GM18909 (cell line): ENCODE measurements around the gene AGAP1.
"Not testable (repeated sequence)": the region's sequence is repeated elsewhere in the genome, so short reads cannot be mapped to it uniquely, and the experiment has no call there.

Experiments used
- ATAC-seq: cut with Tn5 transposase; IDR thresholded peaks from one replicate; pipeline ENCODE4 v1.9.1; 2021; ENCODE audit warnings: mild to moderate bottlenecking; ENCODE audit not compliant: unreplicated experiment, poor library complexity

AGAP1 gene

DNA sequence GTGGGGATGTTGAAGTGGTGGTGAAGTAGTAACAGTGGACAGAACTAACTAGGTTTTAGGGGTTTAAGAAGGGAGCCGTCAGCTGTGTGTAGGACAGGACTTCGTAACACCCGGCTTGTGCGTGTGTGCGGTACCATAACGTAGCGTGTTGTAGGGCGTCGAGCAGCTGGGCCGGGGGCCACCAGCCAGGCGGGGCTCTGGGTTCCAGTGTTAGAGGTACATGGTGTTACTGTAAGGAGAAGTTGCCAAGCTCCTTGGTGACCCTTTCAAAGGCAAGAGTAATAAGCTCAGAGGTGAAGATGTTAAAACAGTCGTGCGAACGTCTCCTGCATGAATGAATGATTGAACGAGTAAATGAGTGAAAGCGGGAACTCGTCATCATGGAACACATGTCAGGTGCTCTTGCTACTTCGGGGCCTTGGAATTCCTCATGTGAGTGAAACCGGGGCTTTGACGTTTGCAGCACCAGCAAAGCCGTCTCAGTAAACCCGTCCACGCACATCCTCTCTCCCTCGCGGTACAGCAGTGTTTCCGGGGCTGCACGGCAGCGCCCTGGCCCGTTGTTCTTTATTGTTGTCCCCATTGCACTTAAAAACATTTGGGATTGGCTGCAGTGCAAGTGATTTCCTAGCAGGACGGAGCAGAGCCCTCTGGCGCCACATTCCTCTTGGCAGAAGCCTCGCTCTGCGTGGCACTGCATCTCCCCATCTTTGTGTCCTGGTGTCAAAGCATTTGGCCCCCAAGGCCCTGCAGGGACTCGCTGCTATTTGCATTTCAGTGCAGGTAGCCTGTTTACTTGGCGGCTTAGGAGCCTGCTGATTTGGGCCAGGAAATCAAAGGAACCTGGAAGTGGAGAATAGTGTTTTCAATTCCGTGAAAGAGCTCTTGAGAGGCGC, 559.3 kb downstream of the AGAP1 start:
- no peak for ATAC-seq

DNA sequence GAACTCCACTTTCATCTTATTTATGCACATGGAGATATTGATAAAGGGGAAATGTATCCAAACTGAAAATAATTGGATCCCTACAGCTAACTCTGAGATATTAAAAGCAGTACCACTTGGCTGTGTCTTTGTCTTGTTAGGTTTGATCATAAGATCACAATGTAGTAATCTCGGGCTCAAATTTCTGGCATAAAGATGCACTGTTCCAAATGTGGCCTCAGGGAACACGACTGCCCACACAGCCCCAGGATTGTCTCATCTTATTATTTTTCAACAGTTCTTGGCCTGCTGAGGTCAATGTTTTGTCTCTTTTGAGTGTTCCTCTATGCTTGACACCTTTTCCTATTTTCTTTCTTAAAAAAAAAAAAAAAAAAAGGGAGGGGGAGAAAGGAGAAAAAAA, 560.3 kb downstream of the AGAP1 start:
- no peak for ATAC-seq

GRCh38 chr2:236054621-236055305, 560.9 kb downstream of the AGAP1 start:
- no peak for ATAC-seq

DNA sequence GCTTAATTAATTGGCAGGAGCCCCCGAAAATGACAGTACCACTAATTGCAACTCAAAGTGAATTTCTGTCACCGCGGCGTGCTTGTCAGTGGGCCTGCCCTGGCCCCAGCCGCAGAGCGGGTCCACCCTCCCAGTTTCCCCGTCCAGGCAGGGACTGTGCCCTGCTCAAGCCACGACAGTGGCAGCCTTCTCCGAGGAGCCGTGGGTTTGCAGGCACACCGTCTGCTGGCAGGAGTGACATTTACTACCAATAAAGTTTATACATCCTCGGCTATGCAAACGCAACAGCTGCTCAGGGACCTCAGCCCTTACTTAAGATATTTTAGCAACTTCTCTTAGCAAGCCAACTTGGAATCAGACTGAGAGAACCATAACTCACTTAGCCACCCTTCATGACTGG, 561.6 kb downstream of the AGAP1 start:
- ATAC-seq: no peak

DNA sequence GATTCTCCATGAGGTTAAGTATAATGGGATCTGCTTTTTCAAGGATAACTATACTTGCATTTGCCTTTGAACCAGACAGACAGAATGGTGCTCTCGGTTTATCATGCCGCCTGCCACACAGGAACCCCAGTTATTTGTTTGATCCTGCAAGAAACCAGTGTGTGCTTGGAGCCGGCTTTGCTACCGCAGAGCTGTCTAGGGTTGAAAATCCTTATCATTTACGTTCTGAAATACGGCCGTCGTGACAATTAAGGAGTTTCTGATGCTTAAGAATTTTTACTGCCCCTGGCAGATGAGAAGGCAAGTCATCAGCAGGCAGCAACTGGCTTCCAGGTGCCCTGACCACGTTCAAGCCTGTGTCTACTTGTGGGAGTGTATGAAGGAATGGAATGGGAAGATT, 562.3 kb downstream of the AGAP1 start:
- ATAC-seq: no peak

DNA sequence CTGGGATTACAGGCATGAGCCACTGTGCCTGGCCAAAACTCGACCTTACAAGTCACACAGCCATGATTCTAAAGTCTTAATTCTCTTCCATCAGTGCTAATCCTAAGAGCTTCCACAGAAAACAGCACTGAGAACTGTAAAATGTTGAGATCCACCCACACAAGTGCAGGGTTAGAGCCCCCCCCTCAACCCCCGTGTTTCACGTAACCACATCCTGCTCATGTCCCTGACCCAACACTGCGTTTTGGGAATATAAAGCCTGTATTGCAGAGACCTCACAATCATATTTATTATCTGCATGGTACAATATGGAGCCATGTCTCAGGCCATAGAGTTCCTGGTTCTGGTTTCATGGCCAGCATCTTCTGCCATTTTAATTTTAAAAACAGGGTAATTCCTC, 563.5 kb downstream of the AGAP1 start:
- ATAC-seq: no peak

DNA sequence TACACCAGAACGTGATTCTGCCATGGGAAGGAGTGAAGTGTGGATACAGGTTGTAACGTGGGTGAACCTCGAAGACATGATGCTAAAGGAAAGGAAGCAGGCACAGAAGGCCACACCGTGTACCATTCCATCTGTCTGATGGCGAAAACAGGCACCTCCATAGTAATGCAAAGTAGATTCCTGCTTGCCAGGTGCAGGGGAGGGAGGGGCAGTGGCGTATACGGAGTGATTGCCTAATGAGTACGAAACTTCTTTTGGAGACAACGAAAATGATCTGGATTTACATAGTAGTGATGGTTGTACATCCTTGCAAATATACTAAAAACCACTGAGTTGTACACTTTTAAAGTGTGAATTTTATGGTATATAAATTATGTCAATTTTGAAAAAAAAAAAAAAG, 567.7 kb downstream of the AGAP1 start:
- ATAC-seq: no peak

- no peak for ATAC-seq
Observed at GRCh38 chr2:236061899-236062298, 568.1 kb downstream of the AGAP1 start.

GRCh38 chr2:236062806-236063205, 569.0 kb downstream of the AGAP1 start:
- not testable (repeated sequence) for ATAC-seq

- ATAC-seq: no peak
Observed at GRCh38 chr2:236063994-236064393, 570.2 kb downstream of the AGAP1 start.

DNA sequence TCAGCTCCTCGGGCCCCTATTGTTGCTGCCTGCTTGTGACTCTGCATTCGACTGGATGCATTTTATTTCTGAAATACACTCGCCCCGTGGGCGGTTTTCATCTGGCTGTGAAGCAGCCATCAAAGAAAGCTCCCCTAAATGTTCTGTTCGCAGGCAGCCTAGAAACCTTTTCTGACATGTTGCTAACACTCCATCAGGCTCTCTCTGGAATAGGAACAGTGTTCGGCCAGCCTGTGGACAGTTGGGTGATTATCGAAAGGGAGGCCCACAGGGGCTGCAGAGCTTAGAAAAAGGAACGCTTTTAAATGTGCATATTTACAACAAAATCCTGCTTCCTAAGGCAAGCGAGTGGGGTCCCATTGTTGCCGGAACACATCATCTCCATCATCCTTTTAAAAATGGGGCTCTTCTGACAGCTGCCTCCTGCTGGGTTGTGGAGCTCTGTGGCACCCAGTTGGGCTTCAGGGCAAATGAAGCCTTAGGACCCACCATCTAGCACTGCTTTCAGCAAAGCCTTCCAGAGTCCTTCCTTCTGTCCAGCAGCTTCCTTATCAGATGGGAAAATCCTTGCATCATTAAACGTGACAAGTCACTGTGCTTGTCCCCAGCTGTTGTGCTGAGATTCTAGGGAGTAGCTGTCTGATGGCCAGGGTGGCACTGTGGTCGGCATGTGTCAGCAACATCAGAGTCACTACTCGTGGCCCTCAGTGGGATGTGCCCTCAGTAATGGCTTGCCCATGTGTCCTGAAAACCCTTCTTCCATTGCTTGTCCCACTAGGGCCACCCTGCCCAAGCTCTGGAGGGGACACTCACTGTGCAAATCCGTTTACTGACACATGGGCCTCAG, 571.7 kb downstream of the AGAP1 start:
- no peak for ATAC-seq

DNA sequence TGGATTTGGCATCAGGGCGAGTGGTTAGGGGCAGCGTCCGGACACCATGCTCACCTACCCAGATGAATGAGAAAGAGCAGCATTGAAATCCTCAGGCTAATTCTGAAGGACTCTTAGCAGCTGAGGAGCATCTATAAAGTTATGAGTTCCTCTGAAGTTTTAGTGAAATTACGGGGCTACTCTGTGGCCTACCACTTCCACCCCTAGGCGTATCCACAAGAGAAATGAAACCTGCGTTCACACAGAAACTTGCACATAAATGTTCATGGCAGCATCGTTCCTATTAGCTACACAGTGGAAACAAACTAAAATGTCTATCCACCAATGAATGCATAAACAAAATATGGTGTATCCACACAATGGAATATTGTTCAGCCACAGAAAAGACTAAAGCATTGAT, 576.4 kb downstream of the AGAP1 start:
- no peak for ATAC-seq

- no peak for ATAC-seq
Observed at GRCh38 chr2:236073246-236073645, 579.4 kb downstream of the AGAP1 start.

DNA sequence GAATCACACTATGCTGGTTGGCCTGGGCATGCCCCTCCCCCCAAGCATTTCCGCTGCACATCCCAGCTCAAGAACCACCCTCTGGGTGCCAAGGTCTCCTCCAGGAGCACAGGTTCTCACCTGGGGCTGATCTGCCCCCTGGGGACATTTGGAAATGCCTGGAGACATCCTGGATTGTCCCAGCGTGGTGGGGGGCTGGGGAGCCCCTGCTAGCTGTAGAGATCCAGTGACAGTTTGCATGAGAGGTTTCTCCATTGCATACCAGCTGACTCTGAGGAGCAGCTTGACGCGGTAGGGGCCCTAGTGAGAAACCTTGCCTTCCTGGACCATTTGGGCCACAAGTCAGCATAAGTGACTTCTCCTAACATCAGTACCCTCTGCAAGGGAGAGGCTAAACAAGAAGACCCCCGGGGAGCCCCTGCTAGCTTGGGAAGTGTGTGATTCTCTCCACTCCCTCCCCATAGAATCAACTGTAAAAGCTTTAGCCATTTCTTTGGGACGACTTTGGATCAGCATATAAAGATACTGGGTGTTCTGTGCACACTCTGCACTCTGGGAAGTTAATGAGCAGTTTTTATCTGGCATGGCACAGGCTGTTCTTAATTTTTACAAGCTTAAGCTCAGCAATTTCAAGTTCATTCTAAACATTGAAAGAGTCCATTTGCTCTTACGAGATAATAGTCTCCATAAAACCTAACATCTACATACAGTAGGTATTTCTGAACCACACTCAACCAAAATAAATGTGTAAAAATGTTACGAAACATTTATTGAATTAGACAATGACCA, 580.2 kb downstream of the AGAP1 start:
- no peak for ATAC-seq

- ATAC-seq: no peak
Observed at GRCh38 chr2:236075802-236076201, 582.0 kb downstream of the AGAP1 start.

GRCh38 chr2:236078297-236079255, 584.7 kb downstream of the AGAP1 start:
- ATAC-seq: no peak

DNA sequence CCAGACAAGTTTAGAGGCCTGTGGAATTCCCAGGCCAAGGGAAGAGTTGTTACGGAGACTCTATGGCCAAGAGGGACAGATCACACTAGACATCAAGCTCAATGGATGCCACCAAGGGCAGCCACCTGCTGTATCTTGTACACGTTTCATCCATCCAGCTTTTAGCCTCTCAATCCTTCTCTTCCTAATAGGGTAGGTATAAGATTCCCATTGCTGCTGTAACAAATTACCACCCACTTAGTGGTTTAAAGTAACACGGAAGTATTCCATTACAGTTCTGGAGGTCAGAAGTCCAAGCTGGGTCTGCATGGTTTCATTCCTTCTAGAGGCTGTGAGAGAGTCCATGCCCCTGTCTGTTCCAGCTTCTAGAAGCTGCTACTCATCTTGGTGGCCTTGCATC, 586.6 kb downstream of the AGAP1 start:
- no peak for ATAC-seq

DNA sequence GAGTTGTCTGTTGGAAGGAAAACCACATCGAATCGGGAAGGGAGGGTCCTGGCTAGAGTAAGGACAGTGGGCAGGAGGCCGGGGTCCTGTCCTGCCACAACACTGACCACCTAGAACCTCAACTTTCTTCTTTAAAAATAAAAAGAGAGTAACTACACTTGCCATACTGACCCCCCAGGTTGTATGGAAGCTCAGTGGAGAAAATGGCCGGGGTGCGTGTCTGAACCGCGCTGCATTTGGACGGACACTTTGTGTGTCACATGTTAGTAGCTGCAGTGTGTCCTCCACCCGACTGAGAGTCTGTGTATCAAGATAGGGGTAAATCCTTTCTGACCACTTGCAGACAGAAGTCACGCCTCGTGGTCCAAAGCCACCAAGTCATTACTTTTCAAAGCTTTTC, 587.3 kb downstream of the AGAP1 start:
- no peak for ATAC-seq

GRCh38 chr2:236082061-236082460, 588.2 kb downstream of the AGAP1 start:
- ATAC-seq: no peak
